ENCODE results near the gene TMEM209. TPM values are rescaled to one million over a fixed set of nuclear protein-coding genes. Genes with fewer than 3 reads are reported as not detected.

TMEM209 gene
- polyA plus RNA-seq, 2 of the 4 experiments (the other 2 are of a cell fraction): 12.8 to 36.6 TPM

DNA sequence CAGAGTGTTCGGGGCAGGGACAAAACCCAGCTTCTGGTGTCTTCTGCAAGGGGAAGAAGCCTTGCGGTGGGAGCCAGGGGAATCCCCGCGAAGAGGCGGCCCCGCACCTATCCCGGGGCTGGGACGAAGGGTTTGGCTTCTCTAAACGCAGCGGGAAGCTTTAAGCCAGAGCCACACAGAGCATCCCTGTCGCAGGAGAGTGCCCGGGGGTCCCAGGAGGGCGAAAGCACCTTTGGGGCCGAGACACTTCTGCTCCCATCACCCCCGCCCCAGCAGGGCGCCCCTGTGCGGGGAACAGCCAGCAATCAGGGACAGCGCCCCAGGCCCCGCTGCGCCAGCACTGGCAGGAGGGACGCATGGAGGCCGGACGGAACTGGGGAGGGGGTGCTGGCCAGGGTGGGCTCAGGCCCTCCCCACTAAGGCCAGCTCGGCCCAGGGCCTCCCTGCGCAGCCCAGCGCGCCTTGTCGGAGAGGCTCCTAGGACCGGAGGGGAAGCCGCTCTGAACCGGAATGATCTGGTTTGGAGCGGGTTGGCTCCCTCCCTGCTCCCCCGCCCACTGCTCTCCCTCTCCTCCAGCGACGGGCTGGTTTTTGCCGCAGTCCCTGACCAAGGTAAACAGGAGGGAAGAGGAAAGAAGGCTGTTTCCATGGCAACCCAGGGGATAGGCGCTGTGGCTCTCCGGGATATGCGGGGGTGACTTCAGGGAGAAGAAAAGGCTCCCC is 63.9 kb downstream of the TMEM209 start:
- Histone ChIP-seq H3K27ac (no peak overlapping the region), H3K9me3 (no peaks in the 10 kb centered on the region), H3K4me3 (no peak overlapping the region), H3K4me1 (peaks cover 13% of the 10 kb centered on the region), H3K4me2 (no peak overlapping the region)
- no peak for ATAC-seq
- CTCF ChIA-PET: interaction anchor here (1.5 kb wide), 1 partner anchor 20 kb away, joined by 3 read pairs; no protein-coding TSS in a partner anchor
- DNase-seq (ENCODE audit: low read depth in 1 of 2, low spot score in 1 of 2): no peak
- WGBS (ENCODE audit: missing lambda C conversion rate): 92% methylated on average over 33 of the region's 39 CpGs
- TF ChIP-seq, protein P1, sequence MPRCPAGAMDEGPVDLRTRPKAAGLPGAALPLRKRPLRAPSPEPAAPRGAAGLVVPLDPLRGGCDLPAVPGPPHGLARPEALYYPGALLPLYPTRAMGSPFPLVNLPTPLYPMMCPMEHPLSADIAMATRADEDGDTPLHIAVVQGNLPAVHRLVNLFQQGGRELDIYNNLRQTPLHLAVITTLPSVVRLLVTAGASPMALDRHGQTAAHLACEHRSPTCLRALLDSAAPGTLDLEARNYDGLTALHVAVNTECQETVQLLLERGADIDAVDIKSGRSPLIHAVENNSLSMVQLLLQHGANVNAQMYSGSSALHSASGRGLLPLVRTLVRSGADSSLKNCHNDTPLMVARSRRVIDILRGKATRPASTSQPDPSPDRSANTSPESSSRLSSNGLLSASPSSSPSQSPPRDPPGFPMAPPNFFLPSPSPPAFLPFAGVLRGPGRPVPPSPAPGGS (IDR thresholded peaks at IDR 0.05): no peak
- no peak for TF ChIP-seq HEYL (CRISPR knock-in tag; IDR thresholded peaks at IDR 0.05)
- TF ChIP-seq PBX3 (IDR thresholded peaks at IDR 0.05): no peak
- no peak for TF ChIP-seq ATOH8 (CRISPR knock-in tag; IDR thresholded peaks at IDR 0.05; ENCODE audit: low read depth)
- no peak for TF ChIP-seq NFE2L2 (conservative IDR thresholded peaks at IDR 0.05; ENCODE audit: low read length)
- TF ChIP-seq CHD4 (IDR thresholded peaks at IDR 0.05; ENCODE audit: borderline replicate concordance): no peak
- no peak for TF ChIP-seq MYC (IDR thresholded peaks at IDR 0.05; ENCODE audit: borderline replicate concordance, low read length)
- no peak for TF ChIP-seq ZNF302 (CRISPR knock-in tag; IDR thresholded peaks at IDR 0.05)
- FAIRE-seq: no peak
- POLR2A ChIA-PET: no interaction called here

- no peak for ATAC-seq
- ChIA-PET POLR2A (no interaction called here), CTCF (no interaction called here)
- no peak overlapping the region for H3K4me3 ChIP-seq
- no peaks in the 10 kb centered on the region for H3K9me3 ChIP-seq
- no peak overlapping the region for H3K27ac ChIP-seq
- no peak for DNase-seq (ENCODE audit: low read depth in 1 of 2, low spot score in 1 of 2)
- FAIRE-seq: no peak
- WGBS (ENCODE audit: missing lambda C conversion rate): 97% methylated on average over 35 of the region's 47 CpGs
- no peak for TF ChIP-seq ZSCAN20 (CRISPR knock-in tag; IDR thresholded peaks at IDR 0.05)
- no peak for TF ChIP-seq TFCP2L1 (CRISPR knock-in tag; IDR thresholded peaks at IDR 0.05)
- TF ChIP-seq EHF (CRISPR knock-in tag; IDR thresholded peaks at IDR 0.05): no peak
- TF ChIP-seq BHLHE40 (IDR thresholded peaks at IDR 0.05; ENCODE audit: low read depth, low read length): no peak
- TF ChIP-seq RCOR1 (IDR thresholded peaks at IDR 0.05; ENCODE audit: low read depth, low read length): no peak
- no peak for TF ChIP-seq ESRRA (IDR thresholded peaks at IDR 0.05; ENCODE audit: borderline replicate concordance, low read length)
- no peak for TF ChIP-seq FOSB (CRISPR knock-in tag; IDR thresholded peaks at IDR 0.05)
- no peak for TF ChIP-seq MAFK (IDR thresholded peaks at IDR 0.05; ENCODE audit: partially characterized antibody)
- no peak for TF ChIP-seq HOXA7 (CRISPR knock-in tag; IDR thresholded peaks at IDR 0.05)
- no peak for TF ChIP-seq MAX (IDR thresholded peaks at IDR 0.05)
- TF ChIP-seq KDM5A (IDR thresholded peaks at IDR 0.05): no peak
- no peak for TF ChIP-seq E2F6 (IDR thresholded peaks at IDR 0.05; ENCODE audit: borderline replicate concordance, low read depth)
- no peak for TF ChIP-seq EHMT2 (IDR thresholded peaks at IDR 0.05; ENCODE audit: low read depth)
- TF ChIP-seq NR3C1 (IDR thresholded peaks at IDR 0.05): no peak
- H3K4me1 ChIP-seq: peaks cover 14% of the 10 kb centered on the region
- H3K4me2 ChIP-seq: no peak overlapping the region
Measured at GRCh38 chr7:130140551-130141160, 64.5 kb downstream of the TMEM209 start.

Measured in A549 (cell line).